ENCODE data around the gene LRFN2. TPM values are rescaled to one million over a fixed set of nuclear protein-coding genes. Genes with fewer than 3 reads are reported as not detected.

Gene LRFN2
- total and polyA plus RNA-seq, 11 donors, result not detected

DNA sequence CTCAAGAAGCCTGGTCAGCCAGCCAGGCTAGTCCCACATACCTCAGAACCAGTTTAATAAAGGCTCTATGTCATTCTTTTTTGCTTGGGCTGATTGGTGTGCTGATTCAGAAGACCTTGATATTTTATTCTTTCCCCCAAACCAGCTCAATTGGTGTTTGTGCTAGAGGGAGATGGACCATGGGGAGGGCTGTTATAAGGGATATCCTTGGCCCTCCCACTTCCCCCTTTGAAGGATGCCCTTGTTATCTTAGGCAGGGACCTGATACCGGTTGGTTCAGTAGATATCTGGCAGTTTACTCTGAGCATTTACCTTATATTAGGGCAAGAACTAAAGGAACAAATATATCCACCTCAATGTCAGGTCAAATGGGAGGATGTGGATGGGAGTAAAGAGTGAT, 207.4 kb downstream of the LRFN2 start:
- Histone ChIP-seq H3K36me3 (no peaks in the 10 kb centered on the region), H3K27ac (no peak overlapping the region), H3K4me3 (no peak overlapping the region), H3K27me3 (peaks cover 0 to 4% (median 0%) of the 10 kb centered on the region in 9 donors), H3K9me3 (no peaks in the 10 kb centered on the region), H3K4me1 (no peaks in the 10 kb centered on the region)
- no peak for TF ChIP-seq POLR2A (IDR thresholded peaks at IDR 0.05)
- TF ChIP-seq, protein P1, sequence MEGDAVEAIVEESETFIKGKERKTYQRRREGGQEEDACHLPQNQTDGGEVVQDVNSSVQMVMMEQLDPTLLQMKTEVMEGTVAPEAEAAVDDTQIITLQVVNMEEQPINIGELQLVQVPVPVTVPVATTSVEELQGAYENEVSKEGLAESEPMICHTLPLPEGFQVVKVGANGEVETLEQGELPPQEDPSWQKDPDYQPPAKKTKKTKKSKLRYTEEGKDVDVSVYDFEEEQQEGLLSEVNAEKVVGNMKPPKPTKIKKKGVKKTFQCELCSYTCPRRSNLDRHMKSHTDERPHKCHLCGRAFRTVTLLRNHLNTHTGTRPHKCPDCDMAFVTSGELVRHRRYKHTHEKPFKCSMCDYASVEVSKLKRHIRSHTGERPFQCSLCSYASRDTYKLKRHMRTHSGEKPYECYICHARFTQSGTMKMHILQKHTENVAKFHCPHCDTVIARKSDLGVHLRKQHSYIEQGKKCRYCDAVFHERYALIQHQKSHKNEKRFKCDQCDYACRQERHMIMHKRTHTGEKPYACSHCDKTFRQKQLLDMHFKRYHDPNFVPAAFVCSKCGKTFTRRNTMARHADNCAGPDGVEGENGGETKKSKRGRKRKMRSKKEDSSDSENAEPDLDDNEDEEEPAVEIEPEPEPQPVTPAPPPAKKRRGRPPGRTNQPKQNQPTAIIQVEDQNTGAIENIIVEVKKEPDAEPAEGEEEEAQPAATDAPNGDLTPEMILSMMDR (IDR thresholded peaks at IDR 0.05), result no peak
- intact Hi-C loops (cut with DNase I), result no loop called here
- ATAC-seq (no peak), DNase-seq (no peak)
- WGBS, 4 donors, result 44 to 65% (median 53%) methylated on average over 1 of the region's 1 CpG

DNA sequence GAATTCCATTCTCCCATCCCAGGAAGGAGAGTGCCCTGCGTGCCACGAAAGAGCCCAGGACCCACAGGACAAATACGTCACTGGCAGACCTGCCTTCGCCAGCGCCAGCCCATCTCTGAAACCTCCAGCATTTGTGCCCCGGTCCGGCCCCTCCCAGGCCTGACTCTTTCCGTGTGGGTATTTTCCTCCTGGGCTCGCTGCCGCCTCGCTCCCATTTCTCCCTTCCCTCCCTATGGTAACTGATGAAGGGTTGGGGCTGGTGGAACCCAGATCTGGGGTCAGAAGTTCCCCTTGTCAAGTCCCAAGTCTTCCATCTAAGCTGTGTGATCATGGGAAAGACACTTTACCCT, 208.5 kb downstream of the LRFN2 start:
- 94 to 99% (median 96%) methylated on average over 11 of the region's 11 CpGs for WGBS, 4 donors
- H3K4me1 ChIP-seq, result no peaks in the 10 kb centered on the region
- intact Hi-C loops (cut with DNase I), result no loop called here
- H3K4me3 ChIP-seq, result no peak overlapping the region
- no peaks in the 10 kb centered on the region for H3K36me3 ChIP-seq
- no peak for ATAC-seq
- H3K9me3 ChIP-seq, result no peaks in the 10 kb centered on the region
- no peak for TF ChIP-seq POLR2A (IDR thresholded peaks at IDR 0.05)
- TF ChIP-seq, protein P1 (IDR thresholded peaks at IDR 0.05), result no peak
- DNase-seq, result no peak
- H3K27me3 ChIP-seq, result peaks cover 0 to 4% (median 0%) of the 10 kb centered on the region in 9 donors
- no peak overlapping the region for H3K27ac ChIP-seq

DNA sequence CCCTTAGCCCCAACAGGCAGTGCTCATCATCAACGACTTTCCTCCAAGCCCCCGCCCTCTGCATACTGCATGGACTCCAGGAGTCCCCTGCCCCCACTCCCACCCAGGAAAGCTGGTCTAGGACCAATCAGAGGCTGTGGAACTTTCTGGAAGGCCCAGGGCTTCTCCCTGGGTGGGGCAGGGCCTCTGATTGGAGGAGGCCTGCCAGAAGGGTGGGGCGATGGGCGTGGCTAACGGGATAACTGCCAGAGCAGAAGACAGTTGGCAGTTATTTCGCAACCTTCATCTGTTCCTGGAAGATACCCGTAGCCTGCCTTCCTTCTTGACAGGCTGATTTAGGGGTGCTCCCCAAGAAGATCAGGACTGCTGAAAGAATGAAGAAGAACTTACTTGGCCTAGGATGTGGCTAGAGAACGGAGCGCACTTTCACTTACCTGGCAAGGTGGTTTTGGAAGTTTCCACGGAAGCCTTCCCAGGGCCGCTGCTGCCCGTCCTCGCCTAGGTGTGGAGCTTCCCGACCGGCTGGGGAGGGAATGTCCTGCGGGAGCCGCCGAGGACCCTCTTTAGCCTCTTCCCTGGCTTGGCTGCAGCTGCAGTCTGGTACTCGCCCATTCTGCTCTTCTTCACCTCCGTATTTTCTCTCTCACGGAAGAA, 209.0 kb downstream of the LRFN2 start:
- no peak for ATAC-seq
- TF ChIP-seq, protein P1 (IDR thresholded peaks at IDR 0.05), result no peak
- TF ChIP-seq POLR2A (IDR thresholded peaks at IDR 0.05), result no peak

DNA sequence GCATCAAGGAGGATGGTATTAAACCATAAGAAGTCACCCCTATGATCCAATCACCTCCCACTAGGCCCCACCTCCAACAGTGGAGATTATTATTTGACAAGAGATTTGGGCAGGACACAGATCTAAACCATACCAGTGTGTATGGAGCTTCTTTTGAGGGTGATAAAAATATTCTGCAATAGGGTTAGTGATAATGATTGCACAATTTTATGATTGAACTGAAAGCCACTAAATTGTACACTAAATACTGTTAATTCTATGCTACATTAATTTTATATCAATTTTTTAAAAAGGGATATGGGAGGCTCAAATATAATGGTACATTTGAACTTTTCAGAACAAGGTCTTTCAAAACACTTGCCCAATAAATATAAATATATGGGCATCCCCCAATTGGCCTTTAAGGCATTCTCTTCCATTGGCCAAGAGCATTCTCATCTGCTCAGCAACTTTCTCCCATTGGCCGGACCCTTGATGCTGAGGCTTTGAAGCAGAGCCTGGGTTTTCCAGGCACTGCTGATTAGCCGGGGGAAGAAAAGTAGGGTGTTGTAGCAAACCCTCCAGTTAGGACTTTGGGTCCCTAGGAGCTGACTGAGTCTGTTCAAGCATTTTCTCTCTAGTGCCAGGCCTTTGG, 209.9 kb downstream of the LRFN2 start:
- intact Hi-C loops (cut with DNase I), result no loop called here
- H3K27ac ChIP-seq, result no peak overlapping the region

More for the DNA sequence above, 209.0 kb downstream of the LRFN2 start:
- H3K36me3 ChIP-seq, result no peaks in the 10 kb centered on the region
- intact Hi-C loops (cut with DNase I), result no loop called here
- WGBS, 4 donors, result 91 to 95% (median 93%) methylated on average over 21 of the region's 21 CpGs
- H3K4me3 ChIP-seq, result no peak overlapping the region
- H3K4me1 ChIP-seq, result no peaks in the 10 kb centered on the region
- no peak overlapping the region for H3K27ac ChIP-seq
- no peaks in the 10 kb centered on the region for H3K9me3 ChIP-seq
- peaks cover 0 to 4% (median 0%) of the 10 kb centered on the region in 9 donors for H3K27me3 ChIP-seq
- DNase-seq, result no peak

More for the DNA sequence above, 209.9 kb downstream of the LRFN2 start:
- ATAC-seq (no peak), DNase-seq (no peak)
- no peaks in the 10 kb centered on the region for H3K9me3 ChIP-seq
- no peaks in the 10 kb centered on the region for H3K36me3 ChIP-seq
- TF ChIP-seq, protein P1 (IDR thresholded peaks at IDR 0.05), result no peak
- no peak for TF ChIP-seq POLR2A (IDR thresholded peaks at IDR 0.05)
- H3K4me3 ChIP-seq, result no peak overlapping the region
- WGBS, 4 donors, result 89 to 96% (median 93%) methylated on average over 2 of the region's 2 CpGs
- peaks cover 0 to 3% (median 0%) of the 10 kb centered on the region in 9 donors for H3K27me3 ChIP-seq
- no peaks in the 10 kb centered on the region for H3K4me1 ChIP-seq
